GM12873 (cell line): ENCODE data around the gene P2RX2.

Source experiments
- TF ChIP-seq, protein P1 (sequence below): IDR thresholded peaks from 2 replicates; pipeline ENCODE4 v1.5.1; 2012; ENCODE audit warnings: low read depth, mild to moderate bottlenecking, moderate library complexity, low read length, control low read depth; ENCODE audit not compliant: insufficient read depth; ENCODE audit errors: missing control alignments

Gene P2RX2

DNA sequence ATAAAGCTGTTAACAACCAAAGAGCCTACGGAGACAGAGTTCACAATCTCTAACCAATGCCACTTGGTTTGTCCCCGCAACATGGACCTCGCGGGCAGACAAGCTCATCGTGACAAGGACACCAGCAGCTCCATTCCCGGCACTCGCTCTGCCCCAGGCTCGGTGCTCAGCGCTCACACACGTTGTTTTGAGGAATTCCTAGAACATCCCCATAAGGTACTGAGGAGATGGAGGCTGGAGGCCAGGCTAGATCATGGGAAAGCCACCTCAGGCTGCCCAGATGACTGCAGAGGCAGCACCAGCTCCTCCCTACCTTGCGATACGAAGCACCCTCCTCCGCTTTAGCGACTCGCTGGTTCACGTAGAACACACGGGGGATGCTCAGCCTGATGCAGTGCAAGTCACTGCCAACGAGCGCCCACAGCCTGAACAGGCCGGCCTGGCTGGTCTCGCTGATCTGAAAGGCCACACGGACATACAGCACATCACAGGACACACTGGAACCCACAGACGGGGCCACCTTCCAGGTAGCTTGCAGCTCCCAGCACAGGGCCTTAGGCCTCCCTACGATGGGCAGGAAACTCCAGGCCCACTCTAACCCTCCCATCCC is 30.1 kb downstream of the P2RX2 start:
- TF ChIP-seq, protein P1, sequence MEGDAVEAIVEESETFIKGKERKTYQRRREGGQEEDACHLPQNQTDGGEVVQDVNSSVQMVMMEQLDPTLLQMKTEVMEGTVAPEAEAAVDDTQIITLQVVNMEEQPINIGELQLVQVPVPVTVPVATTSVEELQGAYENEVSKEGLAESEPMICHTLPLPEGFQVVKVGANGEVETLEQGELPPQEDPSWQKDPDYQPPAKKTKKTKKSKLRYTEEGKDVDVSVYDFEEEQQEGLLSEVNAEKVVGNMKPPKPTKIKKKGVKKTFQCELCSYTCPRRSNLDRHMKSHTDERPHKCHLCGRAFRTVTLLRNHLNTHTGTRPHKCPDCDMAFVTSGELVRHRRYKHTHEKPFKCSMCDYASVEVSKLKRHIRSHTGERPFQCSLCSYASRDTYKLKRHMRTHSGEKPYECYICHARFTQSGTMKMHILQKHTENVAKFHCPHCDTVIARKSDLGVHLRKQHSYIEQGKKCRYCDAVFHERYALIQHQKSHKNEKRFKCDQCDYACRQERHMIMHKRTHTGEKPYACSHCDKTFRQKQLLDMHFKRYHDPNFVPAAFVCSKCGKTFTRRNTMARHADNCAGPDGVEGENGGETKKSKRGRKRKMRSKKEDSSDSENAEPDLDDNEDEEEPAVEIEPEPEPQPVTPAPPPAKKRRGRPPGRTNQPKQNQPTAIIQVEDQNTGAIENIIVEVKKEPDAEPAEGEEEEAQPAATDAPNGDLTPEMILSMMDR: no peak

DNA sequence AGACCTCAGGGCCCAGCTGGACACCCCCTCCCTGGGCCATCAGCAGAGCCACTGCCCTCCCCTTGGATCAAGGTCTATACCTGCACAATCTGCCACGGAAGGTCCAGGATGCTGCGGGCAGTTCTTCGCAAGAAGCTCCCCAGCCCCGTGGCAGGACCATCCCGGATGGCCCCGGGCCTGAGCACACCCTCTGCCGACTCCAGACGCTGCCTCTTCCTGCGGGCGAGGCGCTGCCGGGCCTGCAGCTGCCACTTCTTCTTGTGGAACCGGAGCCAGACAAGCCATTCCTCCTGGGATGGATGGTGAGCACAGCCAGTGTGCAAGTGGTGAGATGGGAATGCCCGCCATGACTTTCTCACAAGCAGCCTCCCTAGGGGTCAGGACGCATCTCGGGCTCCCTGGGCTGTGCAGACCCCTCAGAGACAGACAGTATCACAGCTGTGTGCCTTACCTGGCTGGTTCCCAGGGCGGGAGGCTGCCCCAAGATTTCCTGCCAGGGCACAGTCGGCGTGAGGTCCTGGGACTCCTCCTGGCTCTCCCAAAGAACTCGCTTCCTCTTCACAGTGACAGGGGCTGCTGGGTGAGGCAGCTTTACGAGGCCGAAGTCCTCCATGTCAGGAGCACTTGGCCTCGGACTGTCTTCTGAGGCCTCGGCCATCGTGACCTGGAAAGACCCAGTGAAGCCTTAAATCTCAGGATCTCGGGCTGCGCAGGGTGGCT is 30.8 kb downstream of the P2RX2 start:
- TF ChIP-seq, protein P1: no peak

GRCh38 chr12:132651444-132652100 is 33.0 kb downstream of the P2RX2 start:
- TF ChIP-seq, protein P1: no peak

DNA sequence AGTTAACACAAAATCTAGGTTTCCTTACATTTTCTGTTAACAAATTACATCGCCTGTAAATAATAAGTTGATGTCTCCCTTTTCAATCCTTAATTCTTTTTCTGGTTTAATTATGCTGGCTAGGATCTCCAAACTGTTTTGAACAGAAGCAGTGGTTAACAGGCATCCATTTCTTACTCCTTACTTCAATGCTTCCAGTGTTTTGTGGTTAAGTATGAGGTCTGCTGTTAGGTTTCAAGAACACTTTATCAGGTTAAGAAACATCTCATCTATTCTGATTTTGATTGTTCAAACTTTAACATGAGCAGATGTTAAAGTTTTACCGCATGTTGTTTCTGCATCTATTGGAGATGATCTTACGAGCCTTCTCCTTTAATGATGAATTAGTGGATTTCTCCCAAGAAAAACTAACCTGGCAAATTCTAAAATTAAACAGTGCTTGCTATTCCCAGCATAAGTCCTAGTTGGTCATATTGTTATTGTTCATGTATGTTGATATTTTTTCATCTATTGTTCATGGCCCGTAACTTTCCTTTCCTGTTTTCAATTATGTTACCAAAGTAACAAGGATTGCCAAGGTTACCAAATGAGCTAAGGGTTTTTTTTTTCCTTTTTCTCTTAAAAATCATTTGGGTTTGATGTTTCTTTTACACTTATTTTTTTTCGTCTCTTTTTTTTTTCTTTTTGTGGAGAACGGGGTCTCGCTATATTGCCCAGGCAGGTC is 35.2 kb downstream of the P2RX2 start:
- TF ChIP-seq, protein P1: no peak

- TF ChIP-seq, protein P1: no peak
Observed at GRCh38 chr12:132657004-132657727, 38.6 kb downstream of the P2RX2 start.

DNA sequence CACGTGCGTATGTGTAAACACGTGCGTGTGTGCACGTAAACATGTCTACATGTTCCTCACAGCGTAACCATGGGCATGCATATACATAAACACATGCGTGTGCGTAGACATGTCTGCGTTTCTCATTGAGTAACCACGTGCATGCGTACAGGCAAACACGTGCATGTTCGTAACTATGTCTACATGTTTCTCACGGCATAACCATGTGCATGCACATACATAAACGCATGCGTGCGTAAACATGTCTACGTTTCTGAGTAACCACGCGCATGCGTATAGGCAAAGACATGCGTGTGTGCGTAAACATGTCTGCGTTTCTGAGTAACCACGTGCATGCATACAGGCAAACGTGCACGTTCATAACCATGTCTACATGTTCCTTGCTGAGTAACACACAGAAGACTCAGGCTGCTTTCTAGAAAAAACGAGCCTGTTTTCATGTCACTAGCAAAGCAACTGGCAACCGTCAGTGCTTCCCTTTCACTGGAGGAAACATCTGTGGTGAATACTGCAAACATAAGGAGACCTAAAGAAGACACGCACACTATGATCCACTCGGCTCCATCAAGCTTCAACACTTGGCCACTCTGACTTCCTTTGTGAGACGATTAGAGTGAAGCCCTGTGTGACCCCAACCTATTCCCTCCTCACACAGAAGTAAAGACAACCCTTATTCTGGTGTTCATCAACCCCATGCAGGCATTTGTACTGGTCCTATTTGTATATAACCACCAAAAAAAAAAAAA is 39.7 kb downstream of the P2RX2 start:
- TF ChIP-seq, protein P1: no peak
